H1 (cell line): ENCODE data around the gene TGFBRAP1. TPM values are rescaled to one million over a fixed set of nuclear protein-coding genes. Genes with fewer than 3 reads are reported as not detected.

Source experiments
- CTCF ChIA-PET: fragments of 300-600 bp; sonication (Branson Sonifier 250); formaldehyde crosslinking; loops from one replicate; lab custom pipeline; 2021; ENCODE audit not compliant: partially characterized antibody; lab: Charles Lee
- POLR2A ChIA-PET: fragments of 300-600 bp; sonication (Branson Sonifier 250); formaldehyde crosslinking; loops from one replicate; lab custom pipeline; 2021; ENCODE audit warnings: inconsistent platforms; ENCODE audit not compliant: partially characterized antibody; lab: Charles Lee
- DNase-seq, 2 experiments: peaks; one replicate each; pipeline versions ENCODE4 v3.0.0 to v3.0.0-alpha.2; 2010 to 2022; ENCODE audit warnings: low spot score in 2 of 2, low read depth in 1 of 2, mixed read lengths in 1 of 2
- FAIRE-seq: peaks from 2 replicates; lab custom pipeline; 2011; peaks lifted over from hg19 to GRCh38; lab: Jason Lieb, UNC
- H2AFZ ChIP-seq: 2 replicates; pipeline ENCODE4 v1.8.1; 2012; ENCODE audit warnings: low read length, inconsistent platforms
- H2AK5ac ChIP-seq: 2 replicates; pipeline ENCODE4 v1.6.1; 2013; ENCODE audit warnings: low read depth, low read length
- H2BK120ac ChIP-seq: replicated peaks from 2 replicates; pipeline ENCODE3; 2013; ENCODE audit warnings: low read depth, low read length, inconsistent platforms
- H2BK12ac ChIP-seq: 2 replicates; pipeline ENCODE4 v1.6.1; 2013; ENCODE audit warnings: low read depth, low read length
- H2BK15ac ChIP-seq: 2 replicates; pipeline ENCODE4 v1.6.1; 2013; ENCODE audit warnings: low read length
- H2BK20ac ChIP-seq: 2 replicates; pipeline ENCODE4 v1.6.1; 2013; ENCODE audit warnings: low read length
- H2BK5ac ChIP-seq: 2 replicates; pipeline ENCODE4 v1.6.1; 2013; ENCODE audit warnings: low read depth, low read length
- H3K14ac ChIP-seq: 2 replicates; pipeline ENCODE4 v1.6.1; 2013; ENCODE audit warnings: inconsistent platforms; ENCODE audit not compliant: insufficient read length
- H3K18ac ChIP-seq: 2 replicates; pipeline ENCODE4 v1.6.1; 2013; ENCODE audit warnings: low read length; ENCODE audit errors: extremely low read depth
- H3K23ac ChIP-seq: 2 replicates; pipeline ENCODE4 v1.6.1; 2013; ENCODE audit warnings: inconsistent platforms; ENCODE audit not compliant: insufficient read length
- H3K23me2 ChIP-seq: 2 replicates; pipeline ENCODE4 v1.6.1; 2013; ENCODE audit warnings: low read depth, low read length
- H3K27ac ChIP-seq: 2 replicates; pipeline ENCODE4 v1.6.1; 2011; ENCODE audit warnings: low read depth, low read length, inconsistent platforms
- H3K27me3 ChIP-seq, 4 experiments: replicated peaks in 1 of 4; 1 replicate in 1 of 4; 2 replicates in 3 of 4; pipeline versions ENCODE4 v1.6.1 to v1.8.1; 2011 to 2013; ENCODE audit warnings: low read length in 3 of 4, mild to moderate bottlenecking in 3 of 4, inconsistent platforms in 2 of 4, mixed read lengths in 2 of 4, moderate library complexity in 1 of 4; ENCODE audit not compliant: control insufficient read depth in 3 of 4, insufficient read depth in 3 of 4; ENCODE audit errors: extremely low read depth in 1 of 4
- H3K36me3 ChIP-seq, 4 experiments: 2 replicates each; pipeline versions ENCODE4 v1.6.1 to v1.8.1; 2011 to 2013; ENCODE audit warnings: mild to moderate bottlenecking in 4 of 4, low read length in 3 of 4, moderate library complexity in 2 of 4, control low read depth in 1 of 4, inconsistent platforms in 1 of 4; ENCODE audit not compliant: insufficient read depth in 4 of 4, control insufficient read depth in 2 of 4
- H3K4ac ChIP-seq: replicated peaks from 2 replicates; pipeline ENCODE3; 2013; ENCODE audit warnings: low read length, low read depth, mixed read lengths, inconsistent platforms; ENCODE audit not compliant: insufficient read length
- H3K4me1 ChIP-seq, 4 experiments: replicated peaks in 1 of 4; 1 replicate in 1 of 4; 2 replicates in 3 of 4; pipeline versions ENCODE4 v1.6.1 to v1.8.1; 2011 to 2013; ENCODE audit warnings: low read length in 3 of 4, inconsistent platforms in 2 of 4, mixed read lengths in 1 of 4; ENCODE audit not compliant: insufficient read depth in 4 of 4, control insufficient read depth in 3 of 4
- H3K4me2 ChIP-seq, 2 experiments: 2 replicates each; pipeline versions ENCODE4 v1.6.1 to v1.8.1; 2011 to 2013; ENCODE audit warnings: low read depth in 2 of 2, low read length in 2 of 2, control low read depth in 1 of 2, inconsistent platforms in 1 of 2, mild to moderate bottlenecking in 1 of 2; ENCODE audit not compliant: insufficient read depth in 1 of 2
- H3K4me3 ChIP-seq, 4 experiments: fragments of 200-600, 300-600 bp in 1 of 4; sonication (generic), shearing (Covaris generic), sonication (Bioruptor Twin) in 1 of 4; 2 replicates each; pipeline versions ENCODE4 v1.5.1 to v1.8.1; 2011 to 2016; ENCODE audit warnings: low read length in 4 of 4, low read depth in 3 of 4, control low read depth in 2 of 4, inconsistent platforms in 2 of 4, mild to moderate bottlenecking in 2 of 4, mixed read lengths in 1 of 4, moderate library complexity in 1 of 4; ENCODE audit not compliant: insufficient read depth in 2 of 4; ENCODE audit errors: extremely low read depth in 1 of 4
- H3K56ac ChIP-seq: replicated peaks from 2 replicates; pipeline ENCODE3; 2013; ENCODE audit warnings: low read depth, mild to moderate bottlenecking, mixed read lengths, low read length, inconsistent platforms; ENCODE audit not compliant: insufficient read length
- H3K79me1 ChIP-seq: 2 replicates; pipeline ENCODE4 v1.6.1; 2013; ENCODE audit warnings: low read depth, low read length, control low read depth
- H3K79me2 ChIP-seq, 2 experiments: 2 replicates each; pipeline versions ENCODE4 v1.6.1 to v1.8.1; 2012 to 2013; ENCODE audit warnings: low read length in 2 of 2, mild to moderate bottlenecking in 2 of 2, inconsistent platforms in 1 of 2; ENCODE audit not compliant: insufficient read depth in 2 of 2, control insufficient read depth in 1 of 2
- H3K9ac ChIP-seq, 4 experiments: replicated peaks in 1 of 4; 1 replicate in 1 of 4; 2 replicates in 3 of 4; pipeline versions ENCODE4 v1.6.1 to v1.8.1; 2011 to 2013; ENCODE audit warnings: low read depth in 3 of 4, low read length in 3 of 4, control low read depth in 2 of 4, mild to moderate bottlenecking in 2 of 4, moderate library complexity in 2 of 4, inconsistent platforms in 1 of 4; ENCODE audit errors: extremely low read depth in 1 of 4
- H3K9me3 ChIP-seq, 2 experiments: 2 replicates each; pipeline versions ENCODE4 v1.6.1 to v1.8.1; 2012 to 2013; ENCODE audit warnings: mild to moderate bottlenecking in 2 of 2, moderate library complexity in 2 of 2, control low read depth in 1 of 2, inconsistent platforms in 1 of 2, low read depth in 1 of 2, low read length in 1 of 2, mixed read lengths in 1 of 2; ENCODE audit not compliant: insufficient read depth in 2 of 2
- H4K20me1 ChIP-seq, 2 experiments: replicated peaks in 1 of 2; 2 replicates each; pipeline versions ENCODE3 to v1.8.1; 2011 to 2013; ENCODE audit warnings: inconsistent platforms in 2 of 2, low read length in 2 of 2, mild to moderate bottlenecking in 1 of 2; ENCODE audit not compliant: insufficient read depth in 2 of 2, control insufficient read depth in 1 of 2
- H4K5ac ChIP-seq: 2 replicates; pipeline ENCODE4 v1.6.1; 2013; ENCODE audit warnings: low read length, low read depth, mixed read lengths, inconsistent platforms; ENCODE audit not compliant: insufficient read length
- H4K8ac ChIP-seq: 2 replicates; pipeline ENCODE4 v1.8.0; 2013; ENCODE audit warnings: mild to moderate bottlenecking, moderate library complexity, low read length, inconsistent platforms; ENCODE audit not compliant: insufficient read depth; ENCODE audit errors: extremely low read depth
- H4K91ac ChIP-seq: replicated peaks from 2 replicates; pipeline ENCODE3; 2013; ENCODE audit warnings: low read length, mixed read lengths, inconsistent platforms; ENCODE audit not compliant: insufficient read length
- ATF2 ChIP-seq: IDR thresholded peaks from 2 replicates; pipeline ENCODE4 v1.6.1; 2012; ENCODE audit warnings: low read length, inconsistent platforms
- CTBP2 ChIP-seq: IDR thresholded peaks from 2 replicates; pipeline ENCODE4 v1.7.0; 2011; ENCODE audit warnings: borderline replicate concordance, mild to moderate bottlenecking, moderate library complexity, mixed read lengths, low read length; ENCODE audit not compliant: insufficient read depth, insufficient read length
- EZH2 ChIP-seq: fragments of 200-600 bp; sonication (generic); IDR thresholded peaks from 2 replicates; pipeline ENCODE4 v1.7.1; 2012; ENCODE audit warnings: low read depth, mild to moderate bottlenecking, moderate library complexity, low read length, inconsistent platforms; ENCODE audit not compliant: severe bottlenecking
- FOSL1 ChIP-seq: IDR thresholded peaks from 2 replicates; pipeline ENCODE4 v1.6.1; 2011; ENCODE audit warnings: mild to moderate bottlenecking, low read depth, low read length, moderate library complexity; ENCODE audit not compliant: insufficient read depth
- GTF2F1 ChIP-seq: IDR thresholded peaks from 2 replicates; pipeline ENCODE4 v1.6.1; 2012; ENCODE audit warnings: low read depth, low read length, improper control_type of control experiment, borderline replicate concordance
- HDAC6 ChIP-seq: IDR thresholded peaks from one replicate; pipeline ENCODE4 v1.7.1; 2012; ENCODE audit warnings: low read depth, mild to moderate bottlenecking, inconsistent platforms, low read length, moderate library complexity
- NANOG ChIP-seq: IDR thresholded peaks from 2 replicates; pipeline ENCODE4 v1.6.1; 2011; ENCODE audit warnings: low read length, low read depth, mild to moderate bottlenecking, inconsistent platforms; ENCODE audit not compliant: insufficient read depth, poor library complexity, severe bottlenecking
- POLR2AphosphoS5 ChIP-seq: IDR thresholded peaks from 2 replicates; pipeline ENCODE4 v1.6.1; 2011; ENCODE audit warnings: low read depth, low read length
- SP1 ChIP-seq: IDR thresholded peaks from 2 replicates; pipeline ENCODE4 v1.6.1; 2011; ENCODE audit warnings: low read depth, low read length
- USF2 ChIP-seq: IDR thresholded peaks from 2 replicates; pipeline ENCODE4 v1.6.1; 2011; ENCODE audit warnings: low read length, improper control_type of control experiment
- YY1 ChIP-seq: IDR thresholded peaks from 2 replicates; pipeline ENCODE4 v1.6.1; 2011; ENCODE audit warnings: low read depth, mild to moderate bottlenecking, low read length
- WGBS, 2 experiments: shearing (Covaris generic) in 1 of 2; methylation state at CpG; one replicate each; pipeline versions ENCODE4 v1.1.6 to v1.1.7; 2013 to 2015; ENCODE audit warnings: low lambda C conversion rate in 2 of 2, mixed read lengths in 2 of 2, inconsistent platforms in 1 of 2, low coverage in 1 of 2, missing lambda C conversion rate in 1 of 2; ENCODE audit not compliant: insufficient replicate concordance in 2 of 2, insufficient coverage in 1 of 2, insufficient read length in 1 of 2; ENCODE audit errors: extremely low coverage in 1 of 2, missing lambda C conversion rate in 1 of 2; 5-methylcytosine and 5-hydroxymethylcytosine counted together
- polyA plus RNA-seq, 7 experiments: library from polyadenylated mRNA; depleted of rRNA in 3 of 7; stranded (reverse) in 5 of 7; unstranded in 2 of 7; fragments of >200 nt in 5 of 7; fragments of 200-250 nt in 2 of 7; gene quantifications; 1 replicate in 5 of 7; 2 replicates in 1 of 7; 4 replicates in 1 of 7; pipeline versions ENCODE4 v1.2.1 to v1.2.3, GENCODE V29; 2011 to 2013; ENCODE audit warnings: missing spikeins in 2 of 7, mixed read lengths in 2 of 7
- total RNA-seq: library from RNA; stranded (reverse); fragmentation: NEBNext Ultra II Directional; extraction: Animal tissue kit (Norgen Biotek cat#: 25700); gene quantifications from 2 replicates; pipeline ENCODE4 v1.2.1, GENCODE V29; 2021

TGFBRAP1 gene
- total and polyA plus RNA-seq, 2 of the 8 experiments (the other 6 are each of a cell fraction or from before 2014, with no cell fraction given) = 11.2 to 20.2 TPM

- H3K79me1 ChIP-seq = no peaks in the 10 kb centered on the region
- POLR2A ChIA-PET = interaction anchor here (1.1 kb wide), 1 partner anchor 49 kb away, joined by 3 read pairs; no protein-coding TSS in a partner anchor
- no peak overlapping the region for H3K27ac ChIP-seq
- TF ChIP-seq CTBP2 (no peak), NANOG (no peak), POLR2AphosphoS5 (no peak), GTF2F1 (no peak), FOSL1 (no peak), EZH2 (no peak), USF2 (no peak), YY1 (no peak), ATF2 (no peak), SP1 (no peak), HDAC6 (no peak)
Measured at GRCh38 chr2:105378921-105379383, 49.4 kb upstream of the TGFBRAP1 start.

More at GRCh38 chr2:105378921-105379383, 49.4 kb upstream of the TGFBRAP1 start:
- Histone ChIP-seq H3K4me1 (no peaks in the 10 kb centered on the region; a peak in 2 of 7 replicates), H3K79me2 (no peaks in the 10 kb centered on the region), H2BK5ac (no peak overlapping the region), H3K56ac (no peak overlapping the region), H3K36me3 (peaks cover 6 to 16% (median 7%) of the 10 kb centered on the region in 4 experiments; a peak in 5 of 8 replicates), H3K9me3 (no peaks in the 10 kb centered on the region), H3K9ac (no peak overlapping the region), H3K18ac (no peak overlapping the region), H3K4ac (no peak overlapping the region), H4K91ac (no peak overlapping the region), H3K14ac (no peak overlapping the region), H3K23me2 (no peaks in the 10 kb centered on the region), H3K27me3 (no peaks in the 10 kb centered on the region), H4K5ac (no peak overlapping the region), H2BK120ac (no peak overlapping the region), H4K20me1 (no peaks in the 10 kb centered on the region), H3K4me3 (no peak overlapping the region), H2BK20ac (no peak overlapping the region), H3K23ac (no peak overlapping the region), H4K8ac (no peak overlapping the region), H2BK12ac (no peak overlapping the region), H2BK15ac (no peak overlapping the region), H2AK5ac (no peak overlapping the region), H3K4me2 (no peak overlapping the region), H2AFZ (no peak overlapping the region)
- WGBS, 2 experiments = 95% methylated on average over 4 of the region's 4 CpGs; no CpG with 5 or more reads in 1 of the 2 experiments
- DNase-seq = no peak
- no peak for FAIRE-seq
- CTCF ChIA-PET = interaction anchor here (1.0 to 2.6 kb wide), 4 partner anchors 14 to 143 kb away, joined by 3 to 8 read pairs (median 6); no protein-coding TSS in a partner anchor
